ENCODE measurements around the gene HNRNPU. TPM values are rescaled to one million over a fixed set of nuclear protein-coding genes. Genes with fewer than 3 reads are reported as not detected.
A peak's percentile ranks its signal among the peaks of the same experiment; 100 is the strongest.

HNRNPU gene
- polyA plus RNA-seq, 2 of the 4 experiments (the other 2 are of a cell fraction), result 449 to 529 TPM

DNA sequence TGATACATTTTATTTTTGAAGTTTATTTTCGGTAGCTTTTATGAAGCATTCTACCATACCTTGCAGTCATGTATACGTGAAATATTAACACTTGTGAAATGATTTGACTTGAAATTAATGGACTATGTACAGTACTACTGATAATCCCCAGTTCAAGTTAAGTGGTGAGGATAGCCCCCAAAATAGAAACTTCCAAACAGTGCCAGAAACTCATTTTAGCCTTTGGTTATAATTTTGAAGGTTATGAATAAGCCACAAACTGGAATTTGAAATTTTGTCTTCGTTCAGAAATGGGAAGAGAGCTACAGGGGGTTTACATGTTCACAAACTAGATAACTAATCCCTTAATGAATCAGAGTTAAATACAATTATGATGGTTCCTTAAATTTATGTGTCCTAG is 1.5 kb upstream of the HNRNPU start:
- TF ChIP-seq ZFP36 (IDR thresholded peaks at IDR 0.05; ENCODE audit: borderline replicate concordance, partially characterized antibody) (no peak), RFX5 (IDR thresholded peaks at IDR 0.05) (no peak), CEBPB (IDR thresholded peaks at IDR 0.05) (no peak), USF2 (IDR thresholded peaks at IDR 0.05) (no peak), ZSCAN20 (CRISPR knock-in tag; IDR thresholded peaks at IDR 0.05) (no peak), MYC (IDR thresholded peaks at IDR 0.05; ENCODE audit: borderline replicate concordance, low read length) (no peak), NPAS2 (CRISPR knock-in tag; IDR thresholded peaks at IDR 0.05; ENCODE audit: borderline replicate concordance) (no peak), FOSB (CRISPR knock-in tag; IDR thresholded peaks at IDR 0.05) (no peak), TP53 (CRISPR knock-in tag; IDR thresholded peaks at IDR 0.05) (no peak), KDM5A (IDR thresholded peaks at IDR 0.05) (no peak), BCL3 (IDR thresholded peaks at IDR 0.05) (no peak), HOXB13 (CRISPR knock-in tag; IDR thresholded peaks at IDR 0.05; ENCODE audit: low read depth) (no peak), CBX2 (IDR thresholded peaks at IDR 0.05; ENCODE audit: borderline replicate concordance, low read depth) (no peak), TFCP2L1 (CRISPR knock-in tag; IDR thresholded peaks at IDR 0.05) (no peak)
- no peak overlapping the region for H3K4me3 ChIP-seq
- peak overlapping the region; percentile 96 to 100; a peak in 5 of 6 replicates for H3K27ac ChIP-seq
- 66% methylated on average over 3 of the region's 3 CpGs for WGBS (ENCODE audit: missing lambda C conversion rate)
- H3K4me2 ChIP-seq, result peak overlapping the region; percentile 97
- FAIRE-seq (no peak), DNase-seq (ENCODE audit: low read depth in 1 of 2, low spot score in 1 of 2) (no peak), ATAC-seq (no peak)
- ChIA-PET CTCF (interaction anchor here (0.6 to 2.5 kb wide), 7 partner anchors 12 to 190 kb away, joined by 3 to 7 read pairs (median 3); no protein-coding TSS in a partner anchor), POLR2A (interaction anchor here (0.6 to 5.5 kb wide), 7 partner anchors 10 to 104 kb away, joined by 3 to 102 read pairs (median 4); a partner anchor contains a TSS)
- H3K4me1 ChIP-seq, result peaks cover 23% of the 10 kb centered on the region
- H3K9me3 ChIP-seq, result no peaks in the 10 kb centered on the region

GRCh38 chr1:244865028-244865371 is 657 bp upstream of the HNRNPU start:
- FAIRE-seq, result no peak
- 6% methylated on average over 9 of the region's 9 CpGs for WGBS (ENCODE audit: missing lambda C conversion rate)
- Histone ChIP-seq H3K27ac (peak overlapping the region; percentile 96 to 100), H3K4me3 (peak overlapping the region; percentile 100), H3K4me2 (peak overlapping the region; percentile 97), H3K9me3 (no peaks in the 10 kb centered on the region), H3K4me1 (peaks cover 31% of the 10 kb centered on the region)
- ChIA-PET POLR2A (interaction anchor here (0.6 to 5.5 kb wide), 10 partner anchors 9 to 178 kb away, joined by 3 to 102 read pairs (median 6); partner anchors contain the start of gene COX20), CTCF (interaction anchor here (1.0 to 2.5 kb wide), 7 partner anchors 11 to 178 kb away, joined by 3 to 7 read pairs (median 4); no protein-coding TSS in a partner anchor)
- peak; percentile 20 to 51; a peak in 4 of 6 replicates for ATAC-seq
- peak; percentile 26 to 59 for DNase-seq (ENCODE audit: low read depth in 1 of 2, low spot score in 1 of 2)
- no peak for TF ChIP-seq HEYL (CRISPR knock-in tag; IDR thresholded peaks at IDR 0.05)
- TF ChIP-seq, protein P1, sequence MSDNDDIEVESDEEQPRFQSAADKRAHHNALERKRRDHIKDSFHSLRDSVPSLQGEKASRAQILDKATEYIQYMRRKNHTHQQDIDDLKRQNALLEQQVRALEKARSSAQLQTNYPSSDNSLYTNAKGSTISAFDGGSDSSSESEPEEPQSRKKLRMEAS (IDR thresholded peaks at IDR 0.05), result no peak
- 0 out of 2 replicates have a peak, but pooled peaks have one; percentile 0 for TF ChIP-seq PHF8 (IDR thresholded peaks at IDR 0.05; ENCODE audit: borderline replicate concordance, low read depth)
- 0 out of 5 replicates have a peak, but pooled peaks of 1 of the 2 experiments have one; percentile 1 for TF ChIP-seq RAD21 (conservative IDR thresholded peaks at IDR 0.05 in 1 of 2, IDR thresholded peaks at IDR 0.05 in 1 of 2)
- no peak for TF ChIP-seq EHMT2 (IDR thresholded peaks at IDR 0.05; ENCODE audit: low read depth)

DNA sequence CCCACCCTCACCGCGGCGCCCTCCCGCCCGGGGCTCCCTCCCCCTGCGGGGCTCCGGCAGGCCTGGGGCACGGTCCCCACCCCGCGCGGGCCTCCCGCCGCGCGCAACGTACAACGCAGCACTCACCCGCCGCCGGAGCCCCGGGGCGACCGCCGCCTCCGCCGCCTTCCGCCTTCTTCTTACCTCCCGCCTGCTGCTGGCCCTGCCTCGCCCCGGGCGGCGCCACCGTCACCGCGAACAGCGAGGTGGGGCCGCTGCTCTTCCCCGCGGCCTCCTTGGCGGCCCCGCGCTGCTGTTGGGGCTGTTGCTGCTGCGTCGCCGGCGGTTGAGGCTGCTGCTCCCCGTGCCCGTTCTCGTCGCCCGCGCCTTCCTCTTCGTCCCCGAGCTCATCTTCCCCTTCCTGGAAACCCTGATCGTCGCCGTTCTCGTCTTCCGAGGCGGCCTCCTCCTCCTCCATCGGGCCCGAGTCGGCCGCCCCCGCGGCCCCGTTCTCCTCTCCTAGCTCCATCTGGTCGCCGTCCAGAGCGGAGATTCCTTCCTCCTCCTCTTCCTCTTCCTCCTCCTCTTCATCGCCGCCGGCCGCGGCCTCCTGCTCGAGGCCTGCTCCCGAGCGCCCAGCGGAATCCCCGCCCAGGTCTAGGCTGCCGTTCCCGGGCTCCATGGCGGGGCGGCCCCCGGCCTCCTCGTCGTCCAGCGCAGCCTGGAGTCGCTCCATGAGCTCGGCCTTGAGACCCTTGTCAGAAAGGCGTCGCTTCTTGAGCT is 671 bp downstream of the HNRNPU start:
- H3K9me3 ChIP-seq, result no peaks in the 10 kb centered on the region
- POLR2A ChIA-PET, result interaction anchor here (0.5 to 5.5 kb wide), 9 partner anchors 18 to 179 kb away, joined by 3 to 102 read pairs (median 9); partner anchors contain the start of gene COX20
- CTCF ChIA-PET, result interaction anchor here (0.9 to 3.9 kb wide), 8 partner anchors 23 to 178 kb away, joined by 3 to 28 read pairs (median 4); partner anchors contain the start of gene COX20
- H3K4me1 ChIP-seq, result peaks cover 44% of the 10 kb centered on the region
- DNase-seq (ENCODE audit: low read depth in 1 of 2, low spot score in 1 of 2), result no peak
- FAIRE-seq, result no peak
- H3K4me2 ChIP-seq, result peak overlapping the region; percentile 47
- TF ChIP-seq BCL3 (IDR thresholded peaks at IDR 0.05) (peak; percentile 13; the same call in 1 of the 3 replicates), GATA3 (IDR thresholded peaks at IDR 0.05; ENCODE audit: borderline replicate concordance) (no peak), HES2 (IDR thresholded peaks at IDR 0.05) (no peak), ESRRA (IDR thresholded peaks at IDR 0.05; ENCODE audit: borderline replicate concordance, low read length) (no peak), PHF8 (IDR thresholded peaks at IDR 0.05; ENCODE audit: borderline replicate concordance, low read depth) (peak; percentile 34; the same call in 1 of the 2 replicates), PBX3 (IDR thresholded peaks at IDR 0.05) (0 out of 2 replicates have a peak, but pooled peaks have one; percentile 7), RAD21 (conservative IDR thresholded peaks at IDR 0.05 in 1 of 2, IDR thresholded peaks at IDR 0.05 in 1 of 2) (no peak)
- TF ChIP-seq, protein P2, sequence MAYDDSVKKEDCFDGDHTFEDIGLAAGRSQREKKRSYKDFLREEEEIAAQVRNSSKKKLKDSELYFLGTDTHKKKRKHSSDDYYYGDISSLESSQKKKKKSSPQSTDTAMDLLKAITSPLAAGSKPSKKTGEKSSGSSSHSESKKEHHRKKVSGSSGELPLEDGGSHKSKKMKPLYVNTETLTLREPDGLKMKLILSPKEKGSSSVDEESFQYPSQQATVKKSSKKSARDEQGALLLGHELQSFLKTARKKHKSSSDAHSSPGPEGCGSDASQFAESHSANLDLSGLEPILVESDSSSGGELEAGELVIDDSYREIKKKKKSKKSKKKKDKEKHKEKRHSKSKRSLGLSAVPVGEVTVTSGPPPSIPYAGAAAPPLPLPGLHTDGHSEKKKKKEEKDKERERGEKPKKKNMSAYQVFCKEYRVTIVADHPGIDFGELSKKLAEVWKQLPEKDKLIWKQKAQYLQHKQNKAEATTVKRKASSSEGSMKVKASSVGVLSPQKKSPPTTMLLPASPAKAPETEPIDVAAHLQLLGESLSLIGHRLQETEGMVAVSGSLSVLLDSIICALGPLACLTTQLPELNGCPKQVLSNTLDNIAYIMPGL (CRISPR knock-in tag; IDR thresholded peaks at IDR 0.05; ENCODE audit: borderline replicate concordance), result no peak
- H3K4me3 ChIP-seq, result peak overlapping the region; percentile 100
- ATAC-seq, result peak; percentile 39 to 50
- WGBS (ENCODE audit: missing lambda C conversion rate), result under 1% methylated on average over 68 of the region's 92 CpGs
- H3K27ac ChIP-seq, result peak overlapping the region; percentile 96 to 100

All from A549 (cell line).